ENCODE data around the gene RMDN3.

Gene RMDN3

DNA sequence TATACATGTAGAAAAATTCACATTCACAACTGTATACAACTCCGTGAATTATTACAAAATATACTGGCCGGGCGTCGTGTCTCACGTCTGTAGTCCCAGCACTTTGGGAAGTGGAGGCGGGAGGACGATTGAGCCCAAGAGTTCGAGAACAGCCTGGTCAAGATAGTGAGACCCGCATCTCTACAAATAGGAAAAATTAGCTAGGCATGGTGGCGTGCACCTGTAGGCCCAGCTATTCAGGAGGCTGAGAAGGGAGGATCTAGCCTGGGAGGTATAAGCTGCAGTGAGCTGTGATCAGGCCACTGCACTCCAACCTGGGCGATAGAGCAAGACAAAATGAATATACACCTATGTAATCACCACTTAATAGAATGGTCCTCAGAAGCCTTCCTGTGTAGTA, 58.8 kb downstream of the RMDN3 start:
- DNase-seq (ENCODE audit: extremely low read depth in 1 of 2, low read depth in 1 of 2), result no peak

GRCh38 chr15:40695469-40695890, 59.6 kb downstream of the RMDN3 start:
- DNase-seq (ENCODE audit: extremely low read depth in 1 of 2, low read depth in 1 of 2), result no peak

GRCh38 chr15:40694688-40695468, 60.2 kb downstream of the RMDN3 start, which contains the start of gene RAD51:
Gene RAD51, plus strand, starts transcription at chr15:40695174. Its CDS starts 3,585 bp downstream, at chr15:40698759.
- DNase-seq (ENCODE audit: extremely low read depth in 1 of 2, low read depth in 1 of 2), result peak; percentile 84 to 90

GRCh38 chr15:40693904-40694687, 61.0 kb downstream of the RMDN3 start:
- no peak for DNase-seq (ENCODE audit: extremely low read depth in 1 of 2, low read depth in 1 of 2)

DNA sequence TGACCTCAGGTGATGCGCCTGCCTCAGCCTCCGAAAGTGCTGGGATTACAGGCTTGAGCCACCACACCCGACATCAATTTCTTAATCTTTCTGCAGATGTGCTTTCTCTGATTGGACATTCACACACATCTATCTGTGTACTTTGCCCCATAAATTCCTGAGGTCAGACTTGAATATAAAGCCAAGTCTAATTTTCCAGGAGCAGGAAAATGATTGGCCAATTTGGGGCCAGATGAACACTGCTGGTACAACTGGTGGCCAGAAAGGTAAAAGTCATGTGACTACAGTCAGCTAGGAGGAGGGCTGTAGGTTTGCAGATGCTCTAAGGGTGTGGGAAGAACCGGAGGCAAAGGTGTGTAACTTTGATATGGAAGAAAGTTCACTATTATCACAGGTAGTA, 63.3 kb downstream of the RMDN3 start:
- DNase-seq (ENCODE audit: extremely low read depth in 1 of 2, low read depth in 1 of 2), result no peak

GRCh38 chr15:40688932-40689799, 65.9 kb downstream of the RMDN3 start:
- no peak for DNase-seq (ENCODE audit: extremely low read depth in 1 of 2, low read depth in 1 of 2)
